Astrocyte of the spinal cord (primary cell): ENCODE measurements around the gene OR2AJ1.

ENCODE experiments used
- DNase-seq: peaks from one replicate; pipeline ENCODE4 v3.0.0; 2011; ENCODE audit warnings: low read depth, low spot score
- H3K4me3 ChIP-seq: 2 replicates; pipeline ENCODE4 v1.5.1; 2011; ENCODE audit warnings: low read depth, mild to moderate bottlenecking, low read length, moderate library complexity
- CTCF ChIP-seq: IDR thresholded peaks from 2 replicates; pipeline ENCODE4 v1.5.1; 2012; ENCODE audit warnings: low read depth, mild to moderate bottlenecking, low read length, inconsistent platforms
- in situ Hi-C: cut with HindIII; loops from 2 replicates; pipeline ENCODE4 v1.10.0; 2017; ENCODE audit warnings: low sequenced_read_pairs

OR2AJ1 gene

GRCh38 chr1:247924868-247925267 lies at the start of gene OR2AJ1:
OR2AJ1 (plus strand) TSS chr1:247924889; CDS start chr1:247933769, 8,880 bp downstream.
- TF ChIP-seq CTCF: no peak
- no peak within 1 kb of the TSS for H3K4me3 ChIP-seq
- in situ Hi-C loops: no loop called here
- no peak for DNase-seq

GRCh38 chr1:247883346-247883745 lies 41.3 kb upstream of the OR2AJ1 start:
- no peak for DNase-seq
- H3K4me3 ChIP-seq: no peak overlapping the region
- TF ChIP-seq CTCF: no peak
- in situ Hi-C loops: no loop called here

GRCh38 chr1:247884797-247885413 lies 39.8 kb upstream of the OR2AJ1 start:
- DNase-seq: no peak
- in situ Hi-C loops: no loop called here
- no peak for TF ChIP-seq CTCF
- H3K4me3 ChIP-seq: no peak overlapping the region

- no peak for TF ChIP-seq CTCF
- in situ Hi-C loops: no loop called here
Observed at GRCh38 chr1:247895163-247895637, 29.5 kb upstream of the OR2AJ1 start, which contains the start of gene OR2W3. OR2W3 (plus strand) TSS chr1:247895587; CDS start chr1:247895587, 0 bp downstream.

GRCh38 chr1:247895976-247896375 lies 28.7 kb upstream of the OR2AJ1 start:
- no peak for TF ChIP-seq CTCF
- DNase-seq: no peak
- H3K4me3 ChIP-seq: no peak overlapping the region
- in situ Hi-C loops: no loop called here

More at GRCh38 chr1:247895163-247895637, 29.5 kb upstream of the OR2AJ1 start, which contains the start of gene OR2W3:
- H3K4me3 ChIP-seq: no peak within 1 kb of the TSS
- no peak for DNase-seq

- DNase-seq: no peak
- TF ChIP-seq CTCF: no peak
- H3K4me3 ChIP-seq: no peak overlapping the region
- in situ Hi-C loops: no loop called here
Observed at GRCh38 chr1:247904122-247904521, 20.6 kb upstream of the OR2AJ1 start.
